K562 (cell line): Measurements from ENCODE around the gene NUP214.

ENCODE experiments used
- SP1 ChIP-seq: sonication (generic); formaldehyde crosslinking; IDR thresholded peaks from 2 replicates; pipeline ENCODE4 v1.8.1; 2022; ENCODE audit warnings: mild to moderate bottlenecking, missing genetic modification reagents
- TCF7 ChIP-seq: sonication (generic); IDR thresholded peaks from 2 replicates; pipeline ENCODE4 v1.6.1; 2016; ENCODE audit warnings: antibody characterized with exemption, borderline replicate concordance

GRCh38 chr9:131273146-131273855 is 147.9 kb downstream of the NUP214 start:
- TF ChIP-seq TCF7: no peak
- TF ChIP-seq SP1: no peak
